Measurements from ENCODE around the gene TMEM163. TPM values are rescaled to one million over a fixed set of nuclear protein-coding genes. Genes with fewer than 3 reads are reported as not detected.

The TMEM163 gene
- total and polyA plus RNA-seq, 2 experiments from 2014 or later, result 1.1 TPM

- Histone ChIP-seq H3K36me3 (replicated peaks; ENCODE audit: insufficient read depth, low read depth) (no peaks in the 10 kb centered on the region), H3K4me3 (no peak overlapping the region), H3K9me2 (replicated peaks; ENCODE audit: insufficient read depth) (no peaks in the 10 kb centered on the region), H4K20me1 (ENCODE audit: insufficient read depth, poor library complexity, severe bottlenecking) (no peaks in the 10 kb centered on the region), H3K27me3 (no peaks in the 10 kb centered on the region), H3K79me2 (no peaks in the 10 kb centered on the region), H2AFZ (no peak overlapping the region), H3K9me3 (ENCODE audit: low read depth) (no peaks in the 10 kb centered on the region), H3K27ac (no peak overlapping the region), H3K4me1 (ENCODE audit: insufficient read depth) (no peaks in the 10 kb centered on the region), H3K4me2 (no peak overlapping the region)
- no peak for DNase-seq (ENCODE audit: low spot score)
- no peak for TF ChIP-seq EZH2 (IDR thresholded peaks at IDR 0.05; ENCODE audit: borderline replicate concordance)
- no peak for TF ChIP-seq EZH2phosphoT487 (IDR thresholded peaks at IDR 0.05; ENCODE audit: low read depth, severe bottlenecking, unreplicated experiment)
- TF ChIP-seq CTCF (IDR thresholded peaks at IDR 0.05; ENCODE audit: poor library complexity), result no peak
- WGBS (ENCODE audit: low lambda C conversion rate, missing lambda C conversion rate), result 89% methylated on average over 7 of the region's 7 CpGs
These were observed 297.1 kb downstream of the TMEM163 start for GRCh38 chr2:134421556-134422328.

GRCh38 chr2:134420920-134421319, 297.9 kb downstream of the TMEM163 start:
- H3K36me3 ChIP-seq (replicated peaks; ENCODE audit: insufficient read depth, low read depth), result no peaks in the 10 kb centered on the region
- H4K20me1 ChIP-seq (ENCODE audit: insufficient read depth, poor library complexity, severe bottlenecking), result no peaks in the 10 kb centered on the region
- 69% methylated on average over 3 of the region's 3 CpGs for WGBS (ENCODE audit: low lambda C conversion rate, missing lambda C conversion rate)
- H3K27me3 ChIP-seq, result no peaks in the 10 kb centered on the region
- no peak overlapping the region for H3K27ac ChIP-seq
- TF ChIP-seq EZH2 (IDR thresholded peaks at IDR 0.05; ENCODE audit: borderline replicate concordance) (no peak), EZH2phosphoT487 (IDR thresholded peaks at IDR 0.05; ENCODE audit: low read depth, severe bottlenecking, unreplicated experiment) (no peak), CTCF (IDR thresholded peaks at IDR 0.05; ENCODE audit: poor library complexity) (no peak)
- H2AFZ ChIP-seq, result no peak overlapping the region
- H3K4me1 ChIP-seq (ENCODE audit: insufficient read depth), result no peaks in the 10 kb centered on the region
- H3K9me2 ChIP-seq (replicated peaks; ENCODE audit: insufficient read depth), result no peaks in the 10 kb centered on the region
- no peak overlapping the region for H3K4me2 ChIP-seq
- no peak for DNase-seq (ENCODE audit: low spot score)
- no peak overlapping the region for H3K4me3 ChIP-seq
- H3K79me2 ChIP-seq, result no peaks in the 10 kb centered on the region
- H3K9me3 ChIP-seq (ENCODE audit: low read depth), result no peaks in the 10 kb centered on the region

- Histone ChIP-seq H3K4me1 (ENCODE audit: insufficient read depth) (no peaks in the 10 kb centered on the region), H3K9me3 (ENCODE audit: low read depth) (no peaks in the 10 kb centered on the region), H3K9me2 (replicated peaks; ENCODE audit: insufficient read depth) (no peaks in the 10 kb centered on the region), H4K20me1 (ENCODE audit: insufficient read depth, poor library complexity, severe bottlenecking) (no peaks in the 10 kb centered on the region), H3K27ac (no peak overlapping the region), H3K4me2 (no peak overlapping the region), H2AFZ (no peak overlapping the region), H3K4me3 (no peak overlapping the region), H3K79me2 (no peaks in the 10 kb centered on the region), H3K27me3 (no peaks in the 10 kb centered on the region), H3K36me3 (replicated peaks; ENCODE audit: insufficient read depth, low read depth) (no peaks in the 10 kb centered on the region)
- DNase-seq (ENCODE audit: low spot score), result no peak
- no peak for TF ChIP-seq EZH2 (IDR thresholded peaks at IDR 0.05; ENCODE audit: borderline replicate concordance)
- no peak for TF ChIP-seq EZH2phosphoT487 (IDR thresholded peaks at IDR 0.05; ENCODE audit: low read depth, severe bottlenecking, unreplicated experiment)
- TF ChIP-seq CTCF (IDR thresholded peaks at IDR 0.05; ENCODE audit: poor library complexity), result no peak
- WGBS (ENCODE audit: low lambda C conversion rate, missing lambda C conversion rate), result 81% methylated on average over 7 of the region's 7 CpGs
These were observed 298.5 kb downstream of the TMEM163 start for GRCh38 chr2:134420259-134420658.

Measured in hepatocyte (in vitro differentiated cells).